ENCODE data around the gene TRIM75.

- TF ChIP-seq, protein P1, sequence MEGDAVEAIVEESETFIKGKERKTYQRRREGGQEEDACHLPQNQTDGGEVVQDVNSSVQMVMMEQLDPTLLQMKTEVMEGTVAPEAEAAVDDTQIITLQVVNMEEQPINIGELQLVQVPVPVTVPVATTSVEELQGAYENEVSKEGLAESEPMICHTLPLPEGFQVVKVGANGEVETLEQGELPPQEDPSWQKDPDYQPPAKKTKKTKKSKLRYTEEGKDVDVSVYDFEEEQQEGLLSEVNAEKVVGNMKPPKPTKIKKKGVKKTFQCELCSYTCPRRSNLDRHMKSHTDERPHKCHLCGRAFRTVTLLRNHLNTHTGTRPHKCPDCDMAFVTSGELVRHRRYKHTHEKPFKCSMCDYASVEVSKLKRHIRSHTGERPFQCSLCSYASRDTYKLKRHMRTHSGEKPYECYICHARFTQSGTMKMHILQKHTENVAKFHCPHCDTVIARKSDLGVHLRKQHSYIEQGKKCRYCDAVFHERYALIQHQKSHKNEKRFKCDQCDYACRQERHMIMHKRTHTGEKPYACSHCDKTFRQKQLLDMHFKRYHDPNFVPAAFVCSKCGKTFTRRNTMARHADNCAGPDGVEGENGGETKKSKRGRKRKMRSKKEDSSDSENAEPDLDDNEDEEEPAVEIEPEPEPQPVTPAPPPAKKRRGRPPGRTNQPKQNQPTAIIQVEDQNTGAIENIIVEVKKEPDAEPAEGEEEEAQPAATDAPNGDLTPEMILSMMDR (conservative IDR thresholded peaks at IDR 0.05; ENCODE audit: low read depth in 2 of 2), result no peak
- TF ChIP-seq, protein P2, sequence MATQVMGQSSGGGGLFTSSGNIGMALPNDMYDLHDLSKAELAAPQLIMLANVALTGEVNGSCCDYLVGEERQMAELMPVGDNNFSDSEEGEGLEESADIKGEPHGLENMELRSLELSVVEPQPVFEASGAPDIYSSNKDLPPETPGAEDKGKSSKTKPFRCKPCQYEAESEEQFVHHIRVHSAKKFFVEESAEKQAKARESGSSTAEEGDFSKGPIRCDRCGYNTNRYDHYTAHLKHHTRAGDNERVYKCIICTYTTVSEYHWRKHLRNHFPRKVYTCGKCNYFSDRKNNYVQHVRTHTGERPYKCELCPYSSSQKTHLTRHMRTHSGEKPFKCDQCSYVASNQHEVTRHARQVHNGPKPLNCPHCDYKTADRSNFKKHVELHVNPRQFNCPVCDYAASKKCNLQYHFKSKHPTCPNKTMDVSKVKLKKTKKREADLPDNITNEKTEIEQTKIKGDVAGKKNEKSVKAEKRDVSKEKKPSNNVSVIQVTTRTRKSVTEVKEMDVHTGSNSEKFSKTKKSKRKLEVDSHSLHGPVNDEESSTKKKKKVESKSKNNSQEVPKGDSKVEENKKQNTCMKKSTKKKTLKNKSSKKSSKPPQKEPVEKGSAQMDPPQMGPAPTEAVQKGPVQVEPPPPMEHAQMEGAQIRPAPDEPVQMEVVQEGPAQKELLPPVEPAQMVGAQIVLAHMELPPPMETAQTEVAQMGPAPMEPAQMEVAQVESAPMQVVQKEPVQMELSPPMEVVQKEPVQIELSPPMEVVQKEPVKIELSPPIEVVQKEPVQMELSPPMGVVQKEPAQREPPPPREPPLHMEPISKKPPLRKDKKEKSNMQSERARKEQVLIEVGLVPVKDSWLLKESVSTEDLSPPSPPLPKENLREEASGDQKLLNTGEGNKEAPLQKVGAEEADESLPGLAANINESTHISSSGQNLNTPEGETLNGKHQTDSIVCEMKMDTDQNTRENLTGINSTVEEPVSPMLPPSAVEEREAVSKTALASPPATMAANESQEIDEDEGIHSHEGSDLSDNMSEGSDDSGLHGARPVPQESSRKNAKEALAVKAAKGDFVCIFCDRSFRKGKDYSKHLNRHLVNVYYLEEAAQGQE (IDR thresholded peaks at IDR 0.05; ENCODE audit: unreplicated experiment), result no peak
- no peak for TF ChIP-seq JUNB (IDR thresholded peaks at IDR 0.05; ENCODE audit: unreplicated experiment)
- TF ChIP-seq EZH2 (IDR thresholded peaks at IDR 0.05; ENCODE audit: low read depth, unreplicated experiment), result no peak
- TF ChIP-seq POLR2AphosphoS5 (IDR thresholded peaks at IDR 0.05; ENCODE audit: low read depth), result no peak
- TF ChIP-seq, protein P3, sequence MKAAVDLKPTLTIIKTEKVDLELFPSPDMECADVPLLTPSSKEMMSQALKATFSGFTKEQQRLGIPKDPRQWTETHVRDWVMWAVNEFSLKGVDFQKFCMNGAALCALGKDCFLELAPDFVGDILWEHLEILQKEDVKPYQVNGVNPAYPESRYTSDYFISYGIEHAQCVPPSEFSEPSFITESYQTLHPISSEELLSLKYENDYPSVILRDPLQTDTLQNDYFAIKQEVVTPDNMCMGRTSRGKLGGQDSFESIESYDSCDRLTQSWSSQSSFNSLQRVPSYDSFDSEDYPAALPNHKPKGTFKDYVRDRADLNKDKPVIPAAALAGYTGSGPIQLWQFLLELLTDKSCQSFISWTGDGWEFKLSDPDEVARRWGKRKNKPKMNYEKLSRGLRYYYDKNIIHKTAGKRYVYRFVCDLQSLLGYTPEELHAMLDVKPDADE (IDR thresholded peaks at IDR 0.05), result no peak
- TF ChIP-seq EZH2phosphoT487 (IDR thresholded peaks at IDR 0.05; ENCODE audit: unreplicated experiment), result no peak
- no peak for TF ChIP-seq STAT1 (IDR thresholded peaks at IDR 0.05; ENCODE audit: unreplicated experiment)
- TF ChIP-seq NANOG (IDR thresholded peaks at IDR 0.05; ENCODE audit: borderline replicate concordance), result no peak
Measured at GRCh38 chr4:165079476-165079875, 25.8 kb downstream of the TRIM75 start.

Data from GM23338 (cell line).